Measurements from ENCODE around the gene CGNL1.

The CGNL1 gene

DNA sequence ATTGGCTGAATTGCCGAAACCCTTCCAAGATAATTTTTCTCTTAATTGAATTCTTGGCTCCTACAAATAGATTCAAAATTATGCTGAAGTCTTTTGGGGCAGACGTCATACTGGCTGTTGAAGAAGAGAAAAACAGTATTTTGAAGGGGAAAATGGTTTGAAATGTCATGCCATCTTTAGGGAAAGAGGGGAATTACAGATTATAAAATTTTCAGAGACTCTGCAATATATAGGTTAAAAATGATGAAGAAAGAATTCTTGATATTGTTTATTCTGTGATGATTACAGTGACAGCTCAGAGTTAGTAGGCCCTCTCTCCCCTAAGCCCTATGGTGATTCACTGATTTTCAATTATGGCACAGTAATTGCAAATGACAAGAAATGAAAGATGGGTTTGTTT lies 86.1 kb downstream of the CGNL1 start:
- no peak for TF ChIP-seq ZNF768 (tag by site-specific recombination; IDR thresholded peaks at IDR 0.05)
- TF ChIP-seq, protein P1, sequence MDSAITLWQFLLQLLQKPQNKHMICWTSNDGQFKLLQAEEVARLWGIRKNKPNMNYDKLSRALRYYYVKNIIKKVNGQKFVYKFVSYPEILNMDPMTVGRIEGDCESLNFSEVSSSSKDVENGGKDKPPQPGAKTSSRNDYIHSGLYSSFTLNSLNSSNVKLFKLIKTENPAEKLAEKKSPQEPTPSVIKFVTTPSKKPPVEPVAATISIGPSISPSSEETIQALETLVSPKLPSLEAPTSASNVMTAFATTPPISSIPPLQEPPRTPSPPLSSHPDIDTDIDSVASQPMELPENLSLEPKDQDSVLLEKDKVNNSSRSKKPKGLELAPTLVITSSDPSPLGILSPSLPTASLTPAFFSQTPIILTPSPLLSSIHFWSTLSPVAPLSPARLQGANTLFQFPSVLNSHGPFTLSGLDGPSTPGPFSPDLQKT (IDR thresholded peaks at IDR 0.05; ENCODE audit: borderline replicate concordance, low read depth, low read length): no peak
- no peak for TF ChIP-seq GLIS2 (tag by site-specific recombination; IDR thresholded peaks at IDR 0.05)
- no peak for TF ChIP-seq KLF16 (tag by site-specific recombination; IDR thresholded peaks at IDR 0.05)
- TF ChIP-seq ZNF776 (tag by site-specific recombination; IDR thresholded peaks at IDR 0.05; ENCODE audit: borderline replicate concordance): no peak
- no peak for TF ChIP-seq ZNF585B (tag by site-specific recombination; IDR thresholded peaks at IDR 0.05)
- TF ChIP-seq, protein P2, sequence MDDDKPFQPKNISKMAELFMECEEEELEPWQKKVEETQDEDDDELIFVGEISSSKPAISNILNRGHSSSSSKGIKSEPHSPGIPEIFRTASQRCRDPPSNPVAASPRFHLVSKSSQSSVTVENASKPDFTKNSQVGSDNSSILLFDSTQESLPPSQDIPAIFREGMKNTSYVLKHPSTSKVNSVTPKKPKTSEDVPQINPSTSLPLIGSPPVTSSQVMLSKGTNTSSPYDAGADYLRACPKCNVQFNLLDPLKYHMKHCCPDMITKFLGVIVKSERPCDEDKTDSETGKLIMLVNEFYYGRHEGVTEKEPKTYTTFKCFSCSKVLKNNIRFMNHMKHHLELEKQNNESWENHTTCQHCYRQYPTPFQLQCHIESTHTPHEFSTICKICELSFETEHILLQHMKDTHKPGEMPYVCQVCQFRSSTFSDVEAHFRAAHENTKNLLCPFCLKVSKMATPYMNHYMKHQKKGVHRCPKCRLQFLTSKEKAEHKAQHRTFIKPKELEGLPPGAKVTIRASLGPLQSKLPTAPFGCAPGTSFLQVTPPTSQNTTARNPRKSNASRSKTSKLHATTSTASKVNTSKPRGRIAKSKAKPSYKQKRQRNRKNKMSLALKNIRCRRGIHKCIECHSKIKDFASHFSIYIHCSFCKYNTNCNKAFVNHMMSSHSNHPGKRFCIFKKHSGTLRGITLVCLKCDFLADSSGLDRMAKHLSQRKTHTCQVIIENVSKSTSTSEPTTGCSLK (tag by site-specific recombination; IDR thresholded peaks at IDR 0.05): no peak
- no peak for TF ChIP-seq RBAK (tag by site-specific recombination; IDR thresholded peaks at IDR 0.05)
- CTCF ChIA-PET: no interaction called here
- no peak overlapping the region for H3K4me3 ChIP-seq (ENCODE audit: low read depth, low read length)
- POLR2A ChIA-PET: no interaction called here
- no peaks in the 10 kb centered on the region for H3K9me3 ChIP-seq (ENCODE audit: control insufficient read depth, insufficient read depth, low read depth, low read length)
- H3K36me3 ChIP-seq (ENCODE audit: control insufficient read depth in 2 of 2, insufficient read depth in 1 of 2, low read length in 2 of 2): no peaks in the 10 kb centered on the region
- no peaks in the 10 kb centered on the region for H3K4me1 ChIP-seq (ENCODE audit: control insufficient read depth, insufficient read depth, low read length)
- no peak overlapping the region for H3K27ac ChIP-seq (ENCODE audit: extremely low read depth, low read depth, low read length)

DNA sequence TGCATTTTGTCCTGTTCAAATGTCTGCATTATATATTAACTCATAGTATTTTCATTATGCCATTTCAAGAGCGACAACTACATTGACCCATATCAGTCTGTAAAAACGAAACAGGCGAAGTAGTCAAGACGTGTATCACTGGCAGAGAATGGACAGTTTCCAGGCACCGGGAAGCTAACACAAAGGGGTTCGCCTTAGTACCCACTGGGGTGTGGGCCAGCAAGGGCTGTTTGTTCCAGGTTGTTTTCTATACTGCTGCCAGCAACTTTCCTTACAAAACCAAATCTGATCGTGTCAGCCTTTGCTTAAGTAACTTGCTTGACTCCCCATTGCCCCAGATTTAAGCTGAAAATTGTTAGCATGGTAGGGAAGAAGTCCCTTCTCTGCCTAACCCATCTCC lies 87.1 kb downstream of the CGNL1 start:
- no peaks in the 10 kb centered on the region for H3K9me3 ChIP-seq (ENCODE audit: control insufficient read depth, insufficient read depth, low read depth, low read length)
- TF ChIP-seq ZNF416 (tag by site-specific recombination; IDR thresholded peaks at IDR 0.05) (no peak), KLF16 (tag by site-specific recombination; IDR thresholded peaks at IDR 0.05) (no peak), ZNF501 (tag by site-specific recombination; IDR thresholded peaks at IDR 0.05) (no peak), SP2 (tag by site-specific recombination; IDR thresholded peaks at IDR 0.05) (no peak), ZNF623 (tag by site-specific recombination; IDR thresholded peaks at IDR 0.05) (no peak), ZNF600 (tag by site-specific recombination; IDR thresholded peaks at IDR 0.05) (no peak), ZFP41 (tag by site-specific recombination; IDR thresholded peaks at IDR 0.05; ENCODE audit: borderline replicate concordance) (no peak), SETDB1 (IDR thresholded peaks at IDR 0.05; ENCODE audit: insufficient read length, low read length) (no peak), ZBTB1 (tag by site-specific recombination; IDR thresholded peaks at IDR 0.05) (no peak)
- TF ChIP-seq, protein P3, sequence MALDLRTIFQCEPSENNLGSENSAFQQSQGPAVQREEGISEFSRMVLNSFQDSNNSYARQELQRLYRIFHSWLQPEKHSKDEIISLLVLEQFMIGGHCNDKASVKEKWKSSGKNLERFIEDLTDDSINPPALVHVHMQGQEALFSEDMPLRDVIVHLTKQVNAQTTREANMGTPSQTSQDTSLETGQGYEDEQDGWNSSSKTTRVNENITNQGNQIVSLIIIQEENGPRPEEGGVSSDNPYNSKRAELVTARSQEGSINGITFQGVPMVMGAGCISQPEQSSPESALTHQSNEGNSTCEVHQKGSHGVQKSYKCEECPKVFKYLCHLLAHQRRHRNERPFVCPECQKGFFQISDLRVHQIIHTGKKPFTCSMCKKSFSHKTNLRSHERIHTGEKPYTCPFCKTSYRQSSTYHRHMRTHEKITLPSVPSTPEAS (tag by site-specific recombination; IDR thresholded peaks at IDR 0.05): no peak
- TF ChIP-seq, protein P4, sequence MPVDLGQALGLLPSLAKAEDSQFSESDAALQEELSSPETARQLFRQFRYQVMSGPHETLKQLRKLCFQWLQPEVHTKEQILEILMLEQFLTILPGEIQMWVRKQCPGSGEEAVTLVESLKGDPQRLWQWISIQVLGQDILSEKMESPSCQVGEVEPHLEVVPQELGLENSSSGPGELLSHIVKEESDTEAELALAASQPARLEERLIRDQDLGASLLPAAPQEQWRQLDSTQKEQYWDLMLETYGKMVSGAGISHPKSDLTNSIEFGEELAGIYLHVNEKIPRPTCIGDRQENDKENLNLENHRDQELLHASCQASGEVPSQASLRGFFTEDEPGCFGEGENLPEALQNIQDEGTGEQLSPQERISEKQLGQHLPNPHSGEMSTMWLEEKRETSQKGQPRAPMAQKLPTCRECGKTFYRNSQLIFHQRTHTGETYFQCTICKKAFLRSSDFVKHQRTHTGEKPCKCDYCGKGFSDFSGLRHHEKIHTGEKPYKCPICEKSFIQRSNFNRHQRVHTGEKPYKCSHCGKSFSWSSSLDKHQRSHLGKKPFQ (tag by site-specific recombination; IDR thresholded peaks at IDR 0.05): no peak
- TF ChIP-seq, protein P5, sequence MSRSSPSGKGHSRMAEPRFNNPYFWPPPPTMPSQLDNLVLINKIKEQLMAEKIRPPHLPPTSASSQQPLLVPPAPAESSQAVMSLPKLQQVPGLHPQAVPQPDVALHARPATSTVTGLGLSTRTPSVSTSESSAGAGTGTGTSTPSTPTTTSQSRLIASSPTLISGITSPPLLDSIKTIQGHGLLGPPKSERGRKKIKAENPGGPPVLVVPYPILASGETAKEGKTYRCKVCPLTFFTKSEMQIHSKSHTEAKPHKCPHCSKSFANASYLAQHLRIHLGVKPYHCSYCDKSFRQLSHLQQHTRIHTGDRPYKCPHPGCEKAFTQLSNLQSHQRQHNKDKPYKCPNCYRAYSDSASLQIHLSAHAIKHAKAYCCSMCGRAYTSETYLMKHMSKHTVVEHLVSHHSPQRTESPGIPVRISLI (tag by site-specific recombination; IDR thresholded peaks at IDR 0.05): no peak
- TF ChIP-seq, protein P6, sequence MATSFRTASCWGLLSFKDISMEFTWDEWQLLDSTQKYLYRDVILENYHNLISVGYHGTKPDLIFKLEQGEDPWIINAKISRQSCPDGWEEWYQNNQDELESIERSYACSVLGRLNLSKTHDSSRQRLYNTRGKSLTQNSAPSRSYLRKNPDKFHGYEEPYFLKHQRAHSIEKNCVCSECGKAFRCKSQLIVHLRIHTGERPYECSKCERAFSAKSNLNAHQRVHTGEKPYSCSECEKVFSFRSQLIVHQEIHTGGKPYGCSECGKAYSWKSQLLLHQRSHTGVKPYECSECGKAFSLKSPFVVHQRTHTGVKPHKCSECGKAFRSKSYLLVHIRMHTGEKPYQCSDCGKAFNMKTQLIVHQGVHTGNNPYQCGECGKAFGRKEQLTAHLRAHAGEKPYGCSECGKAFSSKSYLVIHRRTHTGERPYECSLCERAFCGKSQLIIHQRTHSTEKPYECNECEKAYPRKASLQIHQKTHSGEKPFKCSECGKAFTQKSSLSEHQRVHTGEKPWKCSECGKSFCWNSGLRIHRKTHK (tag by site-specific recombination; IDR thresholded peaks at IDR 0.05): no peak
- no peaks in the 10 kb centered on the region for H3K36me3 ChIP-seq (ENCODE audit: control insufficient read depth in 2 of 2, insufficient read depth in 1 of 2, low read length in 2 of 2)
- CTCF ChIA-PET: no interaction called here
- H3K4me1 ChIP-seq (ENCODE audit: control insufficient read depth, insufficient read depth, low read length): no peaks in the 10 kb centered on the region
- no peak overlapping the region for H3K27ac ChIP-seq (ENCODE audit: extremely low read depth, low read depth, low read length)
- POLR2A ChIA-PET: no interaction called here
- H3K4me3 ChIP-seq (ENCODE audit: low read depth, low read length): no peak overlapping the region
